A673 (cell line): ENCODE data around the gene SNAPIN. TPM values are rescaled to one million over a fixed set of nuclear protein-coding genes. Genes with fewer than 3 reads are reported as not detected.

ENCODE experiments used
- BruUV-seq: library from RNA; stranded (reverse); fragments of 400-500 nt; replicated peaks from 2 replicates; lab custom pipeline; 2021; lab: Mats Ljungman, UMichigan
- CTCF ChIA-PET: fragments of 300-600 bp; sonication (Branson Sonifier 250); formaldehyde crosslinking; loops from one replicate; lab custom pipeline; 2022; ENCODE audit warnings: antibody characterized with exemption; lab: Charles Lee
- POLR2A ChIA-PET: fragments of 300-600 bp; sonication (Branson Sonifier 250); formaldehyde crosslinking; loops from one replicate; lab custom pipeline; 2022; ENCODE audit warnings: antibody characterized with exemption; ENCODE audit not compliant: low non-redundant PET; lab: Charles Lee
- DNase-seq: peaks from one replicate; pipeline ENCODE4 v3.0.0-alpha.2; 2015; ENCODE audit warnings: low spot score
- H3K27ac ChIP-seq: fragments of 200-600 bp; sonication (generic); 2 replicates; pipeline ENCODE4 v1.5.1; 2016; ENCODE audit warnings: mixed run types, low read depth, mild to moderate bottlenecking, mixed read lengths, antibody characterized with exemption, low read length; ENCODE audit not compliant: poor library complexity, severe bottlenecking
- H3K27me3 ChIP-seq: fragments of 200-600 bp; sonication (generic); replicated peaks from 2 replicates; pipeline ENCODE4 v1.6.1; 2017; ENCODE audit warnings: mixed run types, low read depth, mild to moderate bottlenecking, mixed read lengths, antibody characterized with exemption, low read length; ENCODE audit not compliant: insufficient read depth, poor library complexity
- H3K36me3 ChIP-seq: fragments of 200-600 bp; sonication (generic); 2 replicates; pipeline ENCODE4 v1.6.1; 2016; ENCODE audit warnings: mixed run types, mild to moderate bottlenecking, mixed read lengths, antibody characterized with exemption, low read length; ENCODE audit not compliant: insufficient read depth, poor library complexity, severe bottlenecking
- H3K4me1 ChIP-seq: fragments of 200-600 bp; sonication (generic); 2 replicates; pipeline ENCODE4 v1.6.1; 2017; ENCODE audit warnings: mixed run types, mild to moderate bottlenecking, mixed read lengths, antibody characterized with exemption, low read length; ENCODE audit not compliant: insufficient read depth, poor library complexity, severe bottlenecking
- H3K4me3 ChIP-seq: fragments of 200-600 bp; sonication (generic); 2 replicates; pipeline ENCODE4 v1.5.1; 2016; ENCODE audit warnings: low read depth, mixed run types, mild to moderate bottlenecking, mixed read lengths, low read length; ENCODE audit not compliant: poor library complexity, severe bottlenecking
- H3K9me3 ChIP-seq: fragments of 200-600 bp; sonication (generic); 2 replicates; pipeline ENCODE4 v1.6.1; 2016; ENCODE audit warnings: mixed run types, low read depth, mild to moderate bottlenecking, mixed read lengths, antibody characterized with exemption, low read length; ENCODE audit not compliant: poor library complexity, severe bottlenecking
- EZH2 ChIP-seq: fragments of 200-600 bp; sonication (generic); IDR thresholded peaks from 2 replicates; pipeline ENCODE4 v1.6.1; 2017; ENCODE audit warnings: borderline replicate concordance, low read depth, mild to moderate bottlenecking, mixed read lengths, antibody characterized with exemption, low read length; ENCODE audit not compliant: poor library complexity, severe bottlenecking
- intact Hi-C: fragments of 100-400 bp; cut with micrococcal nuclease; formaldehyde crosslinking; loops from one replicate; pipeline ENCODE4 v1.10.0; 2022; ENCODE audit not compliant: unreplicated experiment
- total RNA-seq: library from RNA; stranded (reverse); gene quantifications from 2 replicates; pipeline ENCODE4 v1.2.3, GENCODE V29; 2021
- TF ChIP-seq, protein P1 (sequence below): fragments of 300-800, 200-600 bp; sonication (generic); conservative IDR thresholded peaks from 2 replicates; pipeline ENCODE4 v1.5.1; 2017; ENCODE audit warnings: low read depth, mild to moderate bottlenecking, antibody characterized with exemption, low read length, moderate library complexity, mixed read lengths

The SNAPIN gene
- total RNA-seq, 1 experiment from 2014 or later, result 47.4 TPM

DNA sequence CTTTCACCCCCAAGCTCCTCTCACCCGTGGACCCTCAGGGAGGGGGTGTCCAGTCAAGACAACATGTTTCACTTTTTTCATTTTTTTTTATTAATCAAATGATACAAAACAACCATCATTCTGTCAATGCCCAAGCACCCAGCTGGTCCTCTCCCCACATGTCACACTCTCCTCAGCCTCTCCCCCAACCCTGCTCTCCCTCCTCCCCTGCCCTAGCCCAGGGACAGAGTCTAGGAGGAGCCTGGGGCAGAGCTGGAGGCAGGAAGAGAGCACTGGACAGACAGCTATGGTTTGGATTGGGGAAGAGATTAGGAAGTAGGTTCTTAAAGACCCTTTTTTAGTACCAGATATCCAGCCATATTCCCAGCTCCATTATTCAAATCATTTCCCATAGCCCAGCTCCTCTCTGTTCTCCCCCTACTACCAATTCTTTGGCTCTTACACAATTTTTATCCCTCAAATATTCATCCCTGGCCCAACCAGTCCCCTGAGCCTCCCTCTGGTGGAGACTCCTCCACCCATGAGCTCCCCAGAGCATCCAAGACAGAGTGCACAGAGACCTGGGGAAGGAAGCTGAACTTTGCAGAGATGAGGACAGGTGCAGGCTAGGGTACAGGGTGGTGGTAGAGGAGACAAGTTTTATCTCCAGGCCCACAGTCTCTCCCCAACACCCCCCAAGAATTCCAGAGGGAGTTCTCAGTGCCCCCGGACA is 44.2 kb upstream of the SNAPIN start:
- POLR2A ChIA-PET, result no interaction called here
- DNase-seq, result no peak
- H3K4me1 ChIP-seq, result no peaks in the 10 kb centered on the region
- H3K9me3 ChIP-seq, result no peaks in the 10 kb centered on the region
- intact Hi-C loops, result no loop called here
- BruUV-seq, result no TSS peak
- H3K27me3 ChIP-seq, result no peaks in the 10 kb centered on the region
- H3K4me3 ChIP-seq, result no peak overlapping the region
- no peak overlapping the region for H3K27ac ChIP-seq
- no peak for TF ChIP-seq EZH2
- TF ChIP-seq, protein P1, sequence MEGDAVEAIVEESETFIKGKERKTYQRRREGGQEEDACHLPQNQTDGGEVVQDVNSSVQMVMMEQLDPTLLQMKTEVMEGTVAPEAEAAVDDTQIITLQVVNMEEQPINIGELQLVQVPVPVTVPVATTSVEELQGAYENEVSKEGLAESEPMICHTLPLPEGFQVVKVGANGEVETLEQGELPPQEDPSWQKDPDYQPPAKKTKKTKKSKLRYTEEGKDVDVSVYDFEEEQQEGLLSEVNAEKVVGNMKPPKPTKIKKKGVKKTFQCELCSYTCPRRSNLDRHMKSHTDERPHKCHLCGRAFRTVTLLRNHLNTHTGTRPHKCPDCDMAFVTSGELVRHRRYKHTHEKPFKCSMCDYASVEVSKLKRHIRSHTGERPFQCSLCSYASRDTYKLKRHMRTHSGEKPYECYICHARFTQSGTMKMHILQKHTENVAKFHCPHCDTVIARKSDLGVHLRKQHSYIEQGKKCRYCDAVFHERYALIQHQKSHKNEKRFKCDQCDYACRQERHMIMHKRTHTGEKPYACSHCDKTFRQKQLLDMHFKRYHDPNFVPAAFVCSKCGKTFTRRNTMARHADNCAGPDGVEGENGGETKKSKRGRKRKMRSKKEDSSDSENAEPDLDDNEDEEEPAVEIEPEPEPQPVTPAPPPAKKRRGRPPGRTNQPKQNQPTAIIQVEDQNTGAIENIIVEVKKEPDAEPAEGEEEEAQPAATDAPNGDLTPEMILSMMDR, result no peak
- no peaks in the 10 kb centered on the region for H3K36me3 ChIP-seq
- CTCF ChIA-PET, result no interaction called here

DNA sequence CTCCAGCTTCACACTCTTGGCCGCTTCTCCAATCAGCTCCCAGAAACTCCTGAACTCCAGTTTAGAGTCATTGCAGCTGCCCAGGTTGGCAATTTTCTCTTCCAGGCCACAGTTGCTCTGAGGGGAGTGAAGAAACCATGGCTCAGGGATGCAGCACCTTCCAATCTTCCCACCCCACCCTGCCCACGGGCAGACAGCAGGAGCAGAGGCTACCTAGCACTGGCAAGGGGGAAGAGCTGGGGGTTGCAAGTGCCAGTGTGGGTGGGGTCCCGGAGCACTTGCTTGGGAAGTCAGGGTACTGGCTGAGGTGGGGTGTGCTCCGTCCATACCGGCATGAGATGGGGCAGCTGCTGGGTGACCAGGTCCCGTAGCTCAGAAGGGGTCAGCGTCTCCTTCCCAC is 43.6 kb upstream of the SNAPIN start:
- no peak for DNase-seq
- Histone ChIP-seq H3K27me3 (no peaks in the 10 kb centered on the region), H3K9me3 (no peaks in the 10 kb centered on the region), H3K4me3 (no peak overlapping the region), H3K4me1 (no peaks in the 10 kb centered on the region), H3K36me3 (no peaks in the 10 kb centered on the region), H3K27ac (no peak overlapping the region)
- intact Hi-C loops, result no loop called here
- CTCF ChIA-PET, result no interaction called here
- POLR2A ChIA-PET, result no interaction called here
- TF ChIP-seq, protein P1, result no peak
- TF ChIP-seq EZH2, result no peak
- no TSS peak for BruUV-seq

DNA sequence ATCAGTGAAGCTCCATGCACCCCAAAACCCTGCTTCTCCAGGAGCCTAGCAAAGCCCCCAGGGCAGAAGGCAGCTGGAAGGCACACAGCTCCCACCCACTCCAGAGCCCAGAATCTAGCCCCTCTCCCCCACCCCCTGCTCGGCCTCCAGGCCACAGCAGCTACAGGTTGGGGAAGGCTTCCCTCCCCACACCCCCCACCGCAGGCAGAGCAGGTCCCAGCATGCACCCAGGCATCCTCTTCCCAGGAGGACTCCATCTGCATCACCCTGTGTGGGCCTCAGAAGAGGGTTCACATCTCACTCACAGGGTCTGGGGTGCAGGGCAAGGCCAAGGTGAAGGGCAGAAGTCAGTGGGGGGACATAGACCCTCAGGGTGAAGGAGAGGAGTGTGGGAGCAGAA is 43.1 kb upstream of the SNAPIN start:
- no TSS peak for BruUV-seq
- Histone ChIP-seq H3K36me3 (no peaks in the 10 kb centered on the region), H3K9me3 (no peaks in the 10 kb centered on the region), H3K4me3 (no peak overlapping the region), H3K4me1 (no peaks in the 10 kb centered on the region), H3K27me3 (no peaks in the 10 kb centered on the region), H3K27ac (no peak overlapping the region)
- intact Hi-C loops, result no loop called here
- POLR2A ChIA-PET, result no interaction called here
- no peak for DNase-seq
- CTCF ChIA-PET, result no interaction called here
- TF ChIP-seq, protein P1, result no peak
- TF ChIP-seq EZH2, result no peak
